ENCODE data around the gene TRIP4.

The TRIP4 gene

DNA sequence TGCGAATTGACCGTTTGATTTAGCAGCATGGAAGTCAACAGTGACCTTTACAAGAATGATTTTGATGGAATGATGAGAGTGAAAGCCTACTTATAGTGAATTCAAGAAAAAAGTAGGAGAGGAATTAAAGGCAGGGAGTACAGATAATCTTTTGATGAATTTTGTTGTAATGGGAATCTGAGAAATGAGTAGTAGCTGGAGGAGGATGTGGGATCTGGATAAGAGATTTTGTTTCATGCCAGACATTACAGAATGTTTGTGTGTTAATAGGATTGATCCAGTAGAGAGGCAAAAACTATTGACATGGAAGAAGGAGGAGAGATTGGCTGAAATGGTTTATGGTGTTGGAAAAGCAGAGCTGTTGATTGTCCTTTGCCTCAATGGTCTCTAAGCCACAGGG is 55.4 kb downstream of the TRIP4 start:
- in situ Hi-C loops (cut with HindIII; ENCODE audit: low pct_unique_long_range_greater_than_20kb, low sequenced_read_pairs) = no loop called here
- no peak for DNase-seq (ENCODE audit: low read depth in 1 of 2, low spot score in 1 of 2)
- TF ChIP-seq JUND (IDR thresholded peaks at IDR 0.05; ENCODE audit: low read depth) = no peak

- DNase-seq (ENCODE audit: low read depth in 1 of 2, low spot score in 1 of 2) = no peak
- TF ChIP-seq JUND (IDR thresholded peaks at IDR 0.05; ENCODE audit: low read depth) = no peak
- in situ Hi-C loops (cut with HindIII; ENCODE audit: low pct_unique_long_range_greater_than_20kb, low sequenced_read_pairs) = no loop called here
These were observed 56.3 kb downstream of the TRIP4 start for GRCh38 chr15:64443747-64444621.

DNA sequence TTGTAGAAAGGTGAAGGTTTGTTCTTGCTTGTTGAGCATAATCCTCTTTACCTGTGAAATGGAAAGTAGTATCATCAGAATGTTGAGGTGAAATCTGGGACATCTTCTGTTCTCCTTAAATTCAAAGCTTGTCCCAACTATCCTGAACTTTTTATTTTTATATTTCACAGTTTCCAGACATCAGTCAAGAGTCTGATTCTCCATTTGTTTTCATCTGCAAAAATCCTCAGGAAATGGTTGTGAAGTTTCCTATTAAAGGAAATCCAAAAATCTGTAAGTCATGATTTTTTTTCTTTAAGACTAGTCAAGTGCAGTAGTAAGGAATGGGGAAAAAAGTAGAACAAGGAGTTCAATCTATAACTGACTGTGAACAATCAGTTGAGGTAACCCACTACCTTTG is 57.2 kb downstream of the TRIP4 start:
- in situ Hi-C loops (cut with HindIII; ENCODE audit: low pct_unique_long_range_greater_than_20kb, low sequenced_read_pairs) = no loop called here
- no peak for TF ChIP-seq JUND (IDR thresholded peaks at IDR 0.05; ENCODE audit: low read depth)
- DNase-seq (ENCODE audit: low read depth in 1 of 2, low spot score in 1 of 2) = no peak

- no peak for DNase-seq (ENCODE audit: low read depth in 1 of 2, low spot score in 1 of 2)
- in situ Hi-C loops (cut with HindIII; ENCODE audit: low pct_unique_long_range_greater_than_20kb, low sequenced_read_pairs) = no loop called here
- TF ChIP-seq JUND (IDR thresholded peaks at IDR 0.05; ENCODE audit: low read depth) = no peak
These were observed 60.1 kb downstream of the TRIP4 start for GRCh38 chr15:64447536-64448315.

DNA sequence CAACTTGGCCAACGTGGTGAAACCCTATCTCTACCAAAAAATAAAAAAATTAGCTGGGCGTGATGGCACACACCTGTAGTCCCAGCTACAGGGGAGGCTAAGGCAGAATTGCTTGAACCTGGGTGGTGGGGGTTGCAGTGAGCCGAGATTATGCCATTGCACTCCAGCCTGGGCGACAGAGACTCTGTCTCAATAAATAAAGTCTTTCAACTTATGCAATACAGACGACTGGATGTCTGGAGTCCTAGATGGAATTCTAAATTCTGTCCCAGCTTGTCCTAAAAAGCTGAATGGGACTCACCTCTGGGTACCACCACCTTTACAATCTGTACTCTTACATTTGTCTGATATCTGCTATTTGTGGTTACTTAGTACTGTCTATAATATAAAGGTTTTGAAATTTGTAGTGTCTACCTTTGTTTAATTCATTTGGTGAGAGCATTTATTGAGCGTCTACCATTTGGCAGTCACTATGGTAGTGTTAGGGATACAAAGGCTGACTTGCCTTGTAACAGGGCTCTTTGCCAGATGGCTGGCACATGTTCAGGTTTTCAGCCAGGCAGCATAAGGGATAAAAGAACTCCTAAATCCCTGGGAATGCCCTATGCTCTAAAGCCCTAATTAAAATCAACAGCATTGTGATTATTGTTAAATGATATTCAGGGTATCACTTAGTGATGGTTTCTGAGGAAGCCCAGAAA is 65.5 kb downstream of the TRIP4 start:
- in situ Hi-C loops (cut with HindIII; ENCODE audit: low pct_unique_long_range_greater_than_20kb, low sequenced_read_pairs) = no loop called here
- no peak for TF ChIP-seq JUND (IDR thresholded peaks at IDR 0.05; ENCODE audit: low read depth)
- no peak for DNase-seq (ENCODE audit: low read depth in 1 of 2, low spot score in 1 of 2)

DNA sequence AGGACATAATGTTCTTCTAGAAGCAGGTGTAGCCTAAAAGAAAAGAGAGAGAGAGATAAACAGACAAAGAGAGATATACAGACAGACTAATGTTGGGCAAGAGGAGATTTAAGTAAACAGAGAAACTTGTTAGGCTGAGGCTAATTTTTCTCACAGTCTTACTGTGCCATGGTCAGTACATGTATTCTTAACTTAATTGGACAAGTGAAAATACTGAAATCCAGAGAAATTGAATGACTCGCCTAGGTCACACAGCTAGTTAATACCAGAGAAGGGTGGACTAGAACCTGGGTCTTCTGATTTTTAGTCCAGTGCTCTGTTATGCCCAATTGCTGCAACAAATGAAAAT is 66.0 kb downstream of the TRIP4 start:
- in situ Hi-C loops (cut with HindIII; ENCODE audit: low pct_unique_long_range_greater_than_20kb, low sequenced_read_pairs) = no loop called here
- TF ChIP-seq JUND (IDR thresholded peaks at IDR 0.05; ENCODE audit: low read depth) = no peak
- DNase-seq (ENCODE audit: low read depth in 1 of 2, low spot score in 1 of 2) = no peak

DNA sequence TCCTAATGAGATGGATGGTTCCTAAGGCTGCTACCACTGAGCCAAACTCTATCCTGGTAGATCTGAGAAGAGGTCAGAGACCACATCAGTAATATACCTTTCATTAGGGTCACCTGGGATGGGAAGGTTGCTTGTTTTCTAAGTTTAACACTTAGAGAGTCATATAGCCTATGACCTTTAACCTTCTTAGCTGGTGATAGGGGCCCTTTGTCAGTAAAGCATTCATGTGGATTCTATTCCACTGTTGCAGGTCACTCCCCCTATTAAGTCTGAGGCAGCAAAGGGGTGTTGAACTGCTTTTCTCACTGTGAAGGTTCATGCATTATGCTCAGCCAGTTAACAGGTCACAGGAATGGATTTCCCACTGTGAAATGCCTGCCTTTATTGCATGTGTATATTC is 66.6 kb downstream of the TRIP4 start:
- in situ Hi-C loops (cut with HindIII; ENCODE audit: low pct_unique_long_range_greater_than_20kb, low sequenced_read_pairs) = no loop called here
- no peak for TF ChIP-seq JUND (IDR thresholded peaks at IDR 0.05; ENCODE audit: low read depth)
- no peak for DNase-seq (ENCODE audit: low read depth in 1 of 2, low spot score in 1 of 2)

- DNase-seq (ENCODE audit: low read depth in 1 of 2, low spot score in 1 of 2) = no peak
- in situ Hi-C loops (cut with HindIII; ENCODE audit: low pct_unique_long_range_greater_than_20kb, low sequenced_read_pairs) = no loop called here
- no peak for TF ChIP-seq JUND (IDR thresholded peaks at IDR 0.05; ENCODE audit: low read depth)
These were observed 68.3 kb downstream of the TRIP4 start for GRCh38 chr15:64455961-64456371.

DNA sequence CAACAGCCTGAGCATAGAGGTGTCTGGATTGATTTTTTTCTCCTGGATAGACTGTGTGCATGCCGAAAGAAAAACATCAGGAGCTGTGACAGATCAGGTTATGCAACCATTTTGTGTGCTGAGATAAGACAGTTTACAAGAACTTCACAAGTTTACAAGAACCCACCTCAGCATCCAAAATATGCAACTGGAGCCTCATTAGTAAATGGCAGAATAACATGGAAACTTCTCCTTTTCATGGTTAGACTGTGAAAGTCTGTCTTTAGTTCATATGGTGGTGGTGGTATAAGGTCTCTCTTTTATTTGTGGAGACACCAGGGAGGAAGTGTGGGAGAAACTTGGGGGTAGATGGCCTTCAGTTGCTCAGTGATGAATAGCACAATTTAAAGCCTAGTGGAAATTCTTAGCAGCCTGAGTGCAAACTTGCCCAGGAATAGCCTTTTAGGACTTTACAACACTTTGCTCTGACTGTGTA is 69.0 kb downstream of the TRIP4 start:
- no peak for TF ChIP-seq JUND (IDR thresholded peaks at IDR 0.05; ENCODE audit: low read depth)
- in situ Hi-C loops (cut with HindIII; ENCODE audit: low pct_unique_long_range_greater_than_20kb, low sequenced_read_pairs) = no loop called here
- DNase-seq (ENCODE audit: low read depth in 1 of 2, low spot score in 1 of 2) = no peak

GRCh38 chr15:64459066-64459781 is 71.6 kb downstream of the TRIP4 start:
- TF ChIP-seq JUND (IDR thresholded peaks at IDR 0.05; ENCODE audit: low read depth) = no peak
- in situ Hi-C loops (cut with HindIII; ENCODE audit: low pct_unique_long_range_greater_than_20kb, low sequenced_read_pairs) = no loop called here
- no peak for DNase-seq (ENCODE audit: low read depth in 1 of 2, low spot score in 1 of 2)

GRCh38 chr15:64460206-64460723 is 72.6 kb downstream of the TRIP4 start, which contains the start of gene ZNF609:
TSS of gene ZNF609 (plus strand) at chr15:64460578. CDS start at chr15:64499420, 38,842 bp downstream.
- peak; percentile 94 to 97 for DNase-seq (ENCODE audit: low read depth in 1 of 2, low spot score in 1 of 2)
- TF ChIP-seq JUND (IDR thresholded peaks at IDR 0.05; ENCODE audit: low read depth) = peak; percentile 84
- in situ Hi-C loops (cut with HindIII; ENCODE audit: low pct_unique_long_range_greater_than_20kb, low sequenced_read_pairs) = no loop called here
